ENCODE data around the gene LAMA3. TPM values are rescaled to one million over a fixed set of nuclear protein-coding genes. Genes with fewer than 3 reads are reported as not detected.
"Not testable (repeated sequence)": the region's sequence is repeated elsewhere in the genome, so short reads cannot be mapped to it uniquely, and the experiment has no call there.

Gene LAMA3
- polyA plus RNA-seq, 1 experiment: 0.32 TPM

GRCh38 chr18:23740105-23740830 lies 51.0 kb downstream of the LAMA3 start:
- Histone ChIP-seq H3K27me3 (ENCODE audit: control insufficient read depth, insufficient read depth, low read length) (peaks cover 39% of the 10 kb centered on the region), H3K4me3 (ENCODE audit: low read depth, low read length) (no peak overlapping the region), H3K9me3 (ENCODE audit: control insufficient read depth, insufficient read depth, low read length) (no peaks in the 10 kb centered on the region), H3K27ac (ENCODE audit: low read depth, low read length) (no peak overlapping the region)
- POLR2A ChIA-PET: no interaction called here
- TF ChIP-seq, protein P1, sequence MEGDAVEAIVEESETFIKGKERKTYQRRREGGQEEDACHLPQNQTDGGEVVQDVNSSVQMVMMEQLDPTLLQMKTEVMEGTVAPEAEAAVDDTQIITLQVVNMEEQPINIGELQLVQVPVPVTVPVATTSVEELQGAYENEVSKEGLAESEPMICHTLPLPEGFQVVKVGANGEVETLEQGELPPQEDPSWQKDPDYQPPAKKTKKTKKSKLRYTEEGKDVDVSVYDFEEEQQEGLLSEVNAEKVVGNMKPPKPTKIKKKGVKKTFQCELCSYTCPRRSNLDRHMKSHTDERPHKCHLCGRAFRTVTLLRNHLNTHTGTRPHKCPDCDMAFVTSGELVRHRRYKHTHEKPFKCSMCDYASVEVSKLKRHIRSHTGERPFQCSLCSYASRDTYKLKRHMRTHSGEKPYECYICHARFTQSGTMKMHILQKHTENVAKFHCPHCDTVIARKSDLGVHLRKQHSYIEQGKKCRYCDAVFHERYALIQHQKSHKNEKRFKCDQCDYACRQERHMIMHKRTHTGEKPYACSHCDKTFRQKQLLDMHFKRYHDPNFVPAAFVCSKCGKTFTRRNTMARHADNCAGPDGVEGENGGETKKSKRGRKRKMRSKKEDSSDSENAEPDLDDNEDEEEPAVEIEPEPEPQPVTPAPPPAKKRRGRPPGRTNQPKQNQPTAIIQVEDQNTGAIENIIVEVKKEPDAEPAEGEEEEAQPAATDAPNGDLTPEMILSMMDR (IDR thresholded peaks at IDR 0.05; ENCODE audit: low read depth, low read length): no peak
- CTCF ChIA-PET: no interaction called here
- no peak for DNase-seq (ENCODE audit: low read depth, low spot score)

DNA sequence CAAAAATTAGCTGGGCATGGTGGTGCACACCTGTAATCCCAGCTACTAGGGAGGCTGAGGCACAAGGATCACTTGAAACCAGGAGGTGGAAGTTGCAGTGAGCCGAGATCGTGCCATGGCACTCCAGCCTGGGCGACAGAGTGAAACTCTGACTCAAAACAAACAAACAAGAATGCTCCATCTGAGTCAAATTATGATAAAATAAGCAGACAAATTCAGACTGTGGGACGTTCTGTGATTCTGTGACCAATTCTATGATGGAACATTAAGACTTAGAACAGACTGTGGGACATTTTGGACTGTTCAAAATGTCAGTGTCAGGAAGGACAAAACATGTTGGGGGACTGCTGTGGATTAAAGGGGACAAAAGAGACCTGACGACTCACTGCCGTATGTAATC lies 52.7 kb downstream of the LAMA3 start:
- CTCF ChIA-PET; H3K27ac ChIP-seq (ENCODE audit: low read depth, low read length); POLR2A ChIA-PET; DNase-seq (ENCODE audit: low read depth, low spot score); H3K9me3 ChIP-seq (ENCODE audit: control insufficient read depth, insufficient read depth, low read length); H3K4me3 ChIP-seq (ENCODE audit: low read depth, low read length): not testable (repeated sequence)
- H3K27me3 ChIP-seq (ENCODE audit: control insufficient read depth, insufficient read depth, low read length): peaks cover 29% of the 10 kb centered on the region

- ChIA-PET CTCF (no interaction called here), POLR2A (no interaction called here)
- TF ChIP-seq, protein P1 (IDR thresholded peaks at IDR 0.05; ENCODE audit: low read depth, low read length): no peak
- H3K27me3 ChIP-seq (ENCODE audit: control insufficient read depth, insufficient read depth, low read length): peaks cover 10% of the 10 kb centered on the region
- H3K27ac ChIP-seq (ENCODE audit: low read depth, low read length): no peak overlapping the region
- no peaks in the 10 kb centered on the region for H3K9me3 ChIP-seq (ENCODE audit: control insufficient read depth, insufficient read depth, low read length)
- no peak for DNase-seq (ENCODE audit: low read depth, low spot score)
- H3K4me3 ChIP-seq (ENCODE audit: low read depth, low read length): no peak overlapping the region
Measured at GRCh38 chr18:23743733-23744333, 54.6 kb downstream of the LAMA3 start.

GRCh38 chr18:23745366-23745765 lies 56.1 kb downstream of the LAMA3 start:
- POLR2A ChIA-PET: no interaction called here
- Histone ChIP-seq H3K4me3 (ENCODE audit: low read depth, low read length) (no peak overlapping the region), H3K27me3 (ENCODE audit: control insufficient read depth, insufficient read depth, low read length) (peaks cover 14% of the 10 kb centered on the region), H3K9me3 (ENCODE audit: control insufficient read depth, insufficient read depth, low read length) (no peaks in the 10 kb centered on the region), H3K27ac (ENCODE audit: low read depth, low read length) (no peak overlapping the region)
- TF ChIP-seq, protein P1 (IDR thresholded peaks at IDR 0.05; ENCODE audit: low read depth, low read length): no peak
- CTCF ChIA-PET: interaction anchor here (1.0 kb wide), 1 partner anchor 229 kb away, joined by 3 read pairs; no protein-coding TSS in a partner anchor
- no peak for DNase-seq (ENCODE audit: low read depth, low spot score)

DNA sequence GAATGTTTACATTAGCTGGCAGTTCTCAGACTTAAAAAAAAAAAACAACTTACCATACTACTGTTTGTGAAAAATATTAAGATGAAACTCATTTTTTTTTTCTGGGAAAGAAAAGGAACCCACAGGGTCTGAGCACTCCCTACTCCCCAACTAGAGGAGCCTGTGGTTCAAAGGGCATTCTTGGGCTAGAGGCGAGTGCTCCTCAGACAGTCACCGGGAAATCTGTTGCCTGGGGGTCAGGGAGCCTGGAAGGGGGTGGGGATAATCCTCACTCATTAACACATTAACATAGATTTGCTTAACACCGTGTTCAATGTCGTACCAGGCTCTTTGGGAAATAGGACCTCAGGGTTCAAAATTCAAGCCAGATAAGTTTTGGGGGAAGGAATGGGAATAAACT lies 57.6 kb downstream of the LAMA3 start:
- no peak overlapping the region for H3K4me3 ChIP-seq (ENCODE audit: low read depth, low read length)
- H3K27me3 ChIP-seq (ENCODE audit: control insufficient read depth, insufficient read depth, low read length): peaks cover 16% of the 10 kb centered on the region
- no peak for DNase-seq (ENCODE audit: low read depth, low spot score)
- no peak overlapping the region for H3K27ac ChIP-seq (ENCODE audit: low read depth, low read length)
- TF ChIP-seq, protein P1 (IDR thresholded peaks at IDR 0.05; ENCODE audit: low read depth, low read length): no peak
- ChIA-PET POLR2A (no interaction called here), CTCF (no interaction called here)
- H3K9me3 ChIP-seq (ENCODE audit: control insufficient read depth, insufficient read depth, low read length): no peaks in the 10 kb centered on the region

Measured in AG04450 (cell line).